Transverse colon (tissue), 4 donors: Measurements from ENCODE around the gene NCOA3. TPM values are rescaled to one million over a fixed set of nuclear protein-coding genes. Genes with fewer than 3 reads are reported as not detected.

ENCODE experiments used
- DNase-seq: peaks from one replicate; pipeline ENCODE4 v3.0.0-alpha.2; 2019
- H3K27ac ChIP-seq, 4 donors: fragments of 200-600 bp; sonication (generic); 2 replicates each; pipeline ENCODE4 v1.5.1; 2016 to 2018; ENCODE audit warnings: inconsistent platforms in 4 of 4
- H3K27me3 ChIP-seq: fragments of 200-600 bp; sonication (generic); 2 replicates; pipeline ENCODE4 v1.5.1; 2017; ENCODE audit warnings: inconsistent platforms
- H3K36me3 ChIP-seq, 4 donors: fragments of 200-600 bp; sonication (generic); 2 replicates each; pipeline ENCODE4 v1.5.1; 2017 to 2019; ENCODE audit warnings: inconsistent platforms in 4 of 4
- H3K4me1 ChIP-seq, 4 donors: fragments of 200-600 bp; sonication (generic); 2 replicates each; pipeline ENCODE4 v1.5.1; 2017 to 2020; ENCODE audit warnings: inconsistent platforms in 4 of 4
- H3K4me3 ChIP-seq, 4 donors: fragments of 200-600 bp; sonication (generic); 1 replicate in 1 of 4; 2 replicates in 3 of 4; pipeline versions ENCODE4 v1.5.1 to v1.6.1; 2017 to 2019; ENCODE audit warnings: inconsistent platforms in 4 of 4
- H3K9me3 ChIP-seq, 2 donors: fragments of 200-600 bp; sonication (generic); 2 replicates each; pipeline ENCODE4 v1.5.1; 2017 to 2019; ENCODE audit warnings: inconsistent platforms in 2 of 2
- EP300 ChIP-seq: sonication (generic); formaldehyde crosslinking; IDR thresholded peaks from one replicate; pipeline ENCODE4 v1.6.1; 2017; ENCODE audit warnings: antibody characterized with exemption, low read depth
- POLR2A ChIP-seq: fragments of 450-650 bp; IDR thresholded peaks from one replicate; pipeline ENCODE4 v1.6.1; 2016; ENCODE audit warnings: antibody characterized with exemption, mild to moderate bottlenecking, moderate library complexity
- POLR2AphosphoS5 ChIP-seq, 3 donors: sonication (generic); formaldehyde crosslinking; IDR thresholded peaks; one replicate each; pipeline ENCODE4 v1.6.1; 2016; ENCODE audit warnings: antibody characterized with exemption in 3 of 3
- WGBS, 2 donors: methylation state at CpG; one replicate each; pipeline ENCODE4 v1.1.5; 2018; ENCODE audit warnings: low coverage in 1 of 2; 5-methylcytosine and 5-hydroxymethylcytosine counted together
- in situ Hi-C, 4 donors: fragments of 200-750 bp; cut with MboI; loops; one replicate each; pipeline versions ENCODE4 v1.15.0 to v1.15.1; 2017; ENCODE audit warnings: low sequenced_read_pairs in 3 of 4, low pct_ligation_motif_present in 1 of 4, low pct_unique_long_range_greater_than_20kb in 1 of 4
- intact Hi-C: fragments of 100-400 bp; cut with DNase I; formaldehyde crosslinking; loops from one replicate; pipeline ENCODE4 v1.15.1; 2023; ENCODE audit warnings: low total_unique reads
- total RNA-seq, 4 donors: library from RNA; depleted of rRNA; stranded (reverse); fragments of >200 nt; gene quantifications; one replicate each; pipeline ENCODE4 v1.1.0, GENCODE V29; 2016
- TF ChIP-seq, protein P1 (sequence below), 5 experiments: fragments of 200-600 bp in 3 of 5; fragments of 450-650 bp in 2 of 5; sonication (generic) in 3 of 5; IDR thresholded peaks; 1 replicate in 2 of 5; 2 replicates in 3 of 5; pipeline ENCODE4 v1.5.1; 2016 to 2017; ENCODE audit warnings: antibody characterized with exemption in 5 of 5, inconsistent platforms in 3 of 5, mild to moderate bottlenecking in 2 of 5, moderate library complexity in 1 of 5

The NCOA3 gene
- total RNA-seq, 4 donors from 2014 or later: 9.2 to 39.1 (median 22.3) TPM

DNA sequence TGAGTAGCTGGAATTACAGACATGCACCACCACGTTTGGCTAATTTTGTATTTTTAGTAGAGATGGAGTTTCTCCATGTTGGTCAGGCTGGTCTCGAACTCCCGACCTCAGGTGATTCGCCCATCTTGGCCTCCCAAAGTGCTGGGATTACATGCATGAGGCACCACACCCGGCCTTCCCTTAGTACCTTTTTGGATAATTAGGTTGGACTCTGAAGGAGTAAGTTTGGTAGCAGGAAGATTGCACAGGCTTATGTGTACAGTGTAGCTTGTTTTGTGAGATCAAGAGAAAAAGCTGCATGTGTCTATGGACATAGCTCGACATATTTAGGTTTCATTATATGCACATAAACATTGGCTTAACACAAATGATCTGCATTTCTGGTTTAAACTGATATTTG is 116.8 kb downstream of the NCOA3 start:
- in situ Hi-C loops: loop anchor here in 3 of 4 donors (25.0 kb wide), 4 partner anchors 231 to 431 kb away; no protein-coding TSS in a partner anchor

DNA sequence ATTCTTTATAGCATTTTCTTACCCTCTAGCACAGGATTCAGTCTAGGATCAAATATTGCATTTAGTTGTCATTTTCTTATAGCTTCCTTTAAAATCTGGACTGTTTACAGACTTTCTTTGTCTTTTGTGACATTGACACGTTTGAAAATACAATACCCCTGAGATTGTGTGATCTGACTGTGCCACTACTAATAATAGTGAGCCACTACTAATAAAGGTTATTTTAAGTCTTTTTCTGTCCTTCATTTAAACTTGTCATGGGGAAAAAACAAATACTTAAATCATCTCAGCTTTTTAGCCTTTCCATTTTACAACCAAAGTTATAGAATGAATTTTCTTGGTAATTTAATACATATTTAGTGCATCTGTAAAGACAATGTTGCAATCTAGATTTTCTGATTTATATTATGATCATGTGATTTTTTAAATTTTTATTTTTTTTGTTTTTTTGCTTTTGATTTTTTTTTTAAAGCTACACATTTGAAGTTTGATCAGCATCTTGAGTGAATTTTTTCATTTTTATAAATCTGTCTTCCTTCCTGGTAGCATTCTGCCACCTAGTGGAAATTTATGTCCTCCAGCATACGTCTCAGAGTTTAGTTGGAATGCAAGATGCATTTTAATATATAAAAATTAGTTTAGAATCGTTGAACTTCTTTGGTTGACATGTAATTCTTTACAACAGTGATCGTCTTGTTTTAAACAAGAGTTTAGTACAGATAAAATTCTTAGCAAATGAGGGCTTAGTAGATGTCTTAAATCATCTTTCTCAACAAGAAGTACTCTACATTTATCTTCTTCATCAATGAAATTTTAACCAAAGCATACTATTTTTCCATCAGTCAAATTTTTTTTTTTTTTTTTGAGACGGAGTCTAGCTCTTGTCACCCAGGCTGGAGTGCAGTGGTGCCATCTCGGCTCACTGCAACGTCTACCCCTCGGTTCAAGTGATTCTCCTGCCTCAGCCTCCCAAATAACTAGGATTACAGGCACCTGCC is 119.4 kb downstream of the NCOA3 start:
- in situ Hi-C loops (loop anchor here (10.0 to 25.0 kb wide), 8 partner anchors 226 to 434 kb away; no protein-coding TSS in a partner anchor), intact Hi-C loops (loop anchor here (10.0 kb wide), 4 partner anchors 116 to 426 kb away; partner anchors contain the start of gene NCOA3)
- H3K4me3 ChIP-seq: no peak overlapping the region
- no peaks in the 10 kb centered on the region for H3K27me3 ChIP-seq
- WGBS, 2 donors: 43 to 49% methylated on average over 7 to 8 of the region's 8 CpGs
- H3K9me3 ChIP-seq: no peaks in the 10 kb centered on the region
- DNase-seq: no peak
- peaks cover 0 to 4% (median 1%) of the 10 kb centered on the region in 4 donors for H3K4me1 ChIP-seq
- H3K27ac ChIP-seq: no peak overlapping the region
- H3K36me3 ChIP-seq: no peaks in the 10 kb centered on the region
- no peak for TF ChIP-seq EP300
- TF ChIP-seq, protein P1, sequence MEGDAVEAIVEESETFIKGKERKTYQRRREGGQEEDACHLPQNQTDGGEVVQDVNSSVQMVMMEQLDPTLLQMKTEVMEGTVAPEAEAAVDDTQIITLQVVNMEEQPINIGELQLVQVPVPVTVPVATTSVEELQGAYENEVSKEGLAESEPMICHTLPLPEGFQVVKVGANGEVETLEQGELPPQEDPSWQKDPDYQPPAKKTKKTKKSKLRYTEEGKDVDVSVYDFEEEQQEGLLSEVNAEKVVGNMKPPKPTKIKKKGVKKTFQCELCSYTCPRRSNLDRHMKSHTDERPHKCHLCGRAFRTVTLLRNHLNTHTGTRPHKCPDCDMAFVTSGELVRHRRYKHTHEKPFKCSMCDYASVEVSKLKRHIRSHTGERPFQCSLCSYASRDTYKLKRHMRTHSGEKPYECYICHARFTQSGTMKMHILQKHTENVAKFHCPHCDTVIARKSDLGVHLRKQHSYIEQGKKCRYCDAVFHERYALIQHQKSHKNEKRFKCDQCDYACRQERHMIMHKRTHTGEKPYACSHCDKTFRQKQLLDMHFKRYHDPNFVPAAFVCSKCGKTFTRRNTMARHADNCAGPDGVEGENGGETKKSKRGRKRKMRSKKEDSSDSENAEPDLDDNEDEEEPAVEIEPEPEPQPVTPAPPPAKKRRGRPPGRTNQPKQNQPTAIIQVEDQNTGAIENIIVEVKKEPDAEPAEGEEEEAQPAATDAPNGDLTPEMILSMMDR (IDR thresholded peaks at IDR 0.05): peak; percentile 77 to 91 (median 81)
- no peak for TF ChIP-seq POLR2AphosphoS5 (IDR thresholded peaks at IDR 0.05)

More for the DNA sequence above, 116.8 kb downstream of the NCOA3 start:
- TF ChIP-seq POLR2A: no peak
- TF ChIP-seq, protein P1 (IDR thresholded peaks at IDR 0.05): no peak
- TF ChIP-seq EP300: no peak
- TF ChIP-seq POLR2AphosphoS5 (IDR thresholded peaks at IDR 0.05): no peak
- WGBS, 2 donors: 50 to 90% methylated on average over 2 to 6 of the region's 6 CpGs
- Histone ChIP-seq H3K36me3 (no peaks in the 10 kb centered on the region), H3K4me3 (no peak overlapping the region), H3K27ac (no peak overlapping the region), H3K4me1 (peaks cover 0 to 4% (median 1%) of the 10 kb centered on the region in 4 donors), H3K27me3 (no peaks in the 10 kb centered on the region), H3K9me3 (no peaks in the 10 kb centered on the region)
- intact Hi-C loops: no loop called here
- no peak for DNase-seq

DNA sequence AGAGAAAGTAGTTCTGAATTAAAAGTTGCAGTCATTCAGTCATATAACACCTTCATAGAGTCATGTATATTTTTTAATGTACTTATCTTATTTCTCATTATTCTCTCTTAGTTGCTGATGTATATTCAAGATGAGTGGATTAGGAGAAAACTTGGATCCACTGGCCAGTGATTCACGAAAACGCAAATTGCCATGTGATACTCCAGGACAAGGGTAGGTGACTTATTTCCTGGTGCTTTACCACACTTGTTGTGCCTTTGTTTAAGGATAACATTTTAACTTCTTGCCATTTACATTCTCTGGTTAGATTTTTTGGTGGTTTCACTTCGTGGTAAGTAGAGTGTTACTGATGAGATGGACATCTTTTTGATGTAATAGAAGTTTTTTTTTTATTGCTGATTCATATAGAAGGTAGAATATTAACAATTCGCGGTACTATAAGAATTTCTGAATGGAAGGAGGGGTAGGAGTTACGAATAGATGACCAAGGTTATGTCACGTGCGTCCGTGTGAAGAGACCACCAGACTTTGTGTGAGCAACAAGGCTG is 120.5 kb downstream of the NCOA3 start:
- H3K36me3 ChIP-seq: peaks cover 0 to 10% (median 2%) of the 10 kb centered on the region in 4 donors
- no peak overlapping the region for H3K27ac ChIP-seq
- intact Hi-C loops: loop anchor here (10.0 kb wide), 4 partner anchors 117 to 427 kb away; partner anchors contain the start of gene NCOA3
- in situ Hi-C loops: loop anchor here (10.0 to 25.0 kb wide), 8 partner anchors 227 to 435 kb away; no protein-coding TSS in a partner anchor
- peaks cover 0 to 4% (median 1%) of the 10 kb centered on the region in 4 donors for H3K4me1 ChIP-seq
- no peaks in the 10 kb centered on the region for H3K9me3 ChIP-seq
- 88 to 90% methylated on average over 6 to 9 of the region's 9 CpGs for WGBS, 2 donors
- H3K27me3 ChIP-seq: no peaks in the 10 kb centered on the region
- DNase-seq: no peak
- TF ChIP-seq POLR2A (no peak), EP300 (no peak), POLR2AphosphoS5 (IDR thresholded peaks at IDR 0.05) (no peak)
- TF ChIP-seq, protein P1 (IDR thresholded peaks at IDR 0.05): no peak
- no peak overlapping the region for H3K4me3 ChIP-seq

DNA sequence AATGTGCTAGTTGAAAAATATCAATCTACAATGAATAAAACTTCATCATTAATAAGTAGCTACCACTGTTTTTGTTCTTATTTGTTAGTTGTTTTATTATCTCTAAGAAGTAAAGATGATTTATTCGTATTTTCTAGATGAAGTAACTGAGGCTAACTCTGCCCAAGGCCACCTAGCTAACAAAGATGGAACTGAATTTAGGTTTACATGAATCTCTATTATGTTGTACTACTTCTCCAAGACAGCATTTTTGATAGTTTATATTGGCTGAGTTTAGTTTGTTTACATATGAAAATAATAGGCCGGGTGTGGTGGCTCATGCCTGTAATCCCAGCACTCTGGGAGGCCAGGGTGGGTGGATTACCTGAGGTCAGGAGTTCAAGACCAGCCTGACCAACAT is 121.5 kb downstream of the NCOA3 start:
- no peak overlapping the region for H3K4me3 ChIP-seq
- peaks cover 0 to 20% (median 6%) of the 10 kb centered on the region in 4 donors for H3K36me3 ChIP-seq
- H3K27me3 ChIP-seq: no peaks in the 10 kb centered on the region
- no peak for DNase-seq
- H3K9me3 ChIP-seq: no peaks in the 10 kb centered on the region
- H3K4me1 ChIP-seq: peaks cover 0 to 4% (median 1%) of the 10 kb centered on the region in 4 donors
- 66 to 67% methylated on average over 2 of the region's 2 CpGs for WGBS, 2 donors
- in situ Hi-C loops: loop anchor here (10.0 to 25.0 kb wide), 8 partner anchors 228 to 436 kb away; no protein-coding TSS in a partner anchor
- intact Hi-C loops: loop anchor here (10.0 kb wide), 4 partner anchors 118 to 428 kb away; partner anchors contain the start of gene NCOA3
- H3K27ac ChIP-seq: no peak overlapping the region
- TF ChIP-seq EP300: no peak
- no peak for TF ChIP-seq POLR2AphosphoS5 (IDR thresholded peaks at IDR 0.05)
- TF ChIP-seq, protein P1 (IDR thresholded peaks at IDR 0.05): no peak
- TF ChIP-seq POLR2A: no peak
